ENCODE results near the gene LRRFIP1. TPM values are rescaled to one million over a fixed set of nuclear protein-coding genes. Genes with fewer than 3 reads are reported as not detected.
"Not testable (repeated sequence)": the region's sequence is repeated elsewhere in the genome, so short reads cannot be mapped to it uniquely, and the experiment has no call there.

Gene LRRFIP1
- total RNA-seq, 2 donors from 2014 or later: 175 to 225 TPM

GRCh38 chr2:237688541-237688940, 61.2 kb downstream of the LRRFIP1 start:
- peak overlapping the region; percentile 99 for H3K27ac Mint-ChIP-seq
- DNase-seq; ATAC-seq; H3K36me3 Mint-ChIP-seq (ENCODE audit: low read depth); H3K9me3 ChIP-seq (ENCODE audit: control insufficient read depth, low read length, poor library complexity, severe bottlenecking); H3K27me3 Mint-ChIP-seq: not testable (repeated sequence)
- peaks cover 49% of the 10 kb centered on the region for H3K4me1 Mint-ChIP-seq
- peak overlapping the region; percentile 58 for H3K4me3 Mint-ChIP-seq

- Mint-ChIP-seq H3K36me3 (ENCODE audit: low read depth) (peaks cover 8% of the 10 kb centered on the region), H3K27me3 (no peaks in the 10 kb centered on the region), H3K4me3 (peak overlapping the region; percentile 88), H3K4me1 (peaks cover 57% of the 10 kb centered on the region), H3K27ac (peak overlapping the region; percentile 99)
- ATAC-seq: no peak
- no peaks in the 10 kb centered on the region for H3K9me3 ChIP-seq (ENCODE audit: control insufficient read depth, low read length, poor library complexity, severe bottlenecking)
- DNase-seq: peak in 1 of 3 donors; percentile 28
Observed at GRCh38 chr2:237689336-237690131, 62.1 kb downstream of the LRRFIP1 start.

- no peaks in the 10 kb centered on the region for H3K27me3 Mint-ChIP-seq
- H3K27ac Mint-ChIP-seq: peak overlapping the region; percentile 99
- DNase-seq (peak in 1 of 3 donors; percentile 36), ATAC-seq (no peak)
- peaks cover 63% of the 10 kb centered on the region for H3K4me1 Mint-ChIP-seq
- H3K36me3 Mint-ChIP-seq (ENCODE audit: low read depth): peaks cover 8% of the 10 kb centered on the region
- peak overlapping the region; percentile 88 for H3K4me3 Mint-ChIP-seq
- H3K9me3 ChIP-seq (ENCODE audit: control insufficient read depth, low read length, poor library complexity, severe bottlenecking): no peaks in the 10 kb centered on the region
Observed at GRCh38 chr2:237691029-237691907, 63.9 kb downstream of the LRRFIP1 start.

- ATAC-seq: peak; percentile 68
- Mint-ChIP-seq H3K27ac (peak overlapping the region; percentile 99), H3K4me3 (peak overlapping the region; percentile 99), H3K4me1 (peaks cover 62% of the 10 kb centered on the region), H3K27me3 (no peaks in the 10 kb centered on the region), H3K36me3 (ENCODE audit: low read depth) (peaks cover 8% of the 10 kb centered on the region)
- no peaks in the 10 kb centered on the region for H3K9me3 ChIP-seq (ENCODE audit: control insufficient read depth, low read length, poor library complexity, severe bottlenecking)
- peak; percentile 93 to 99 (median 97) for DNase-seq
Observed at GRCh38 chr2:237691908-237692600, 64.7 kb downstream of the LRRFIP1 start.

DNA sequence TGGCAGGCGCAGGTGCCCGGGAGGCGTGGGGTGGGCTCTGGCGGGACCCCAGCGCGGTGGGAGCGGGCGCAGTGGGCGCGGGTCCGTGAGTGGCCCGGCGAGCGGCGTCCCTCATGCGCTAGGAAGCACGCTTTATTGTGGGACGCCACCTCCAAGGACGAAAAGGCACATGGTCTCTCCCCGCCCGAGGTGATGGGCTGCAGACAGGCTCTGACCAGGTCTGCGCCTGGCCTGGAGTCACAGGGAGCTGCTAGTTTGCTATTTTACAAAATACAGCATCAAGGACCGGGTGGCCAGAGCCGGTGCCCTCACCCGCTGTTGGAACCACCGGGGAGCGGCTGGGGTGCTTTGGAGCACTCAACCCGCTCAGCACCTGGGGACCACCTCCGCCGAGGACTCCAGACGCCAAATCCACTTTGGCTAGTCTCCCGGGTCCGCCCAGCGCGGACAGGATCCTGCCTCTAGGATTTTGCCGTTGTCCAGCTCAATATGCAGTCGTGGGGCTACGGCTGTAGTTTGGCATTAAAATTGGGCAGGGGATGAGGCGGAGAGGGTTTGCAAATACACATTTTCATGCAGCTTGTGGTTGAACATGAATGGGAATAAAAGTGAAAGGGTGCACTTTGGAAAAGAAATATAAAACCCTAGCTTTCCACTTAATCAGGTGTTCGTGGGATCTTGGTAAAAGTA, 65.4 kb downstream of the LRRFIP1 start:
- ATAC-seq (no peak), DNase-seq (no peak)
- H3K4me3 Mint-ChIP-seq: peak overlapping the region; percentile 99
- H3K9me3 ChIP-seq (ENCODE audit: control insufficient read depth, low read length, poor library complexity, severe bottlenecking): no peaks in the 10 kb centered on the region
- H3K27ac Mint-ChIP-seq: peak overlapping the region; percentile 99
- no peaks in the 10 kb centered on the region for H3K27me3 Mint-ChIP-seq
- peaks cover 8% of the 10 kb centered on the region for H3K36me3 Mint-ChIP-seq (ENCODE audit: low read depth)
- H3K4me1 Mint-ChIP-seq: peaks cover 66% of the 10 kb centered on the region

DNA sequence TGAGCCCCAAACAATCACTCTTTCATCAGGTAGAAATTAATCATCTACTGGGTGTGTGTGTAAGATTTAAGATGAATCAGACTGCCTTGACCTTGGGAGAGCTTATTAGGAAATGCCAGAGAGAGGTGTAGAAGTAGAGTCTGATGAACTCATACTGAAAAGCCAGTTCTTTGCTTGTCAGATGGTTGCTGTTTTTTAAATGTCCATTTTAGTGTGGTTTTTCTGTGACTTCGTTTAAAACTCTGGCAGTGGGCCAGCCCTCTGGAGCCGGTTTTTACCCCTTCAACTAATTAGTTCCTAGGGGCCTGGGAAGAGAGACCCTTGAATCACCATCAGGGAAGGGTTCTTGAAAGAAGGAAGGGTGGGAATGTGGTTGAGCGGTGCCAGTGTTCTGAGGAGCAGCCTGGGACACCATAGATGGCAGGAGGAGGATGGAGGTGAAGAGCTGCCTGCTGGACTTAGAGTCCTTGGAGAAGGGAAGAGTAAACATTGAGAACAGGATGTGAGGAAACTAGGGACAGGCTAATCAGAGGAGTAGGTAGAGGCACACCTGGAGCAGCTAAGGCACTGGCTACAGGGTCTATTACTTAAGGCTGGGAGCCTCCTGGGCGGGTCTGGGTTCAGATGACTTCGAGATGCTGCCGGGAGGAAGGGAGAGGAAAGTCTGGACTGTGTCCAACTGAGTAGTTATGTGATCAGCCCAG, 66.1 kb downstream of the LRRFIP1 start:
- DNase-seq (no peak), ATAC-seq (no peak)
- H3K4me3 Mint-ChIP-seq: peak overlapping the region; percentile 99
- H3K27me3 Mint-ChIP-seq: no peaks in the 10 kb centered on the region
- no peaks in the 10 kb centered on the region for H3K9me3 ChIP-seq (ENCODE audit: control insufficient read depth, low read length, poor library complexity, severe bottlenecking)
- H3K27ac Mint-ChIP-seq: peak overlapping the region; percentile 99
- peaks cover 71% of the 10 kb centered on the region for H3K4me1 Mint-ChIP-seq
- peaks cover 8% of the 10 kb centered on the region for H3K36me3 Mint-ChIP-seq (ENCODE audit: low read depth)

DNA sequence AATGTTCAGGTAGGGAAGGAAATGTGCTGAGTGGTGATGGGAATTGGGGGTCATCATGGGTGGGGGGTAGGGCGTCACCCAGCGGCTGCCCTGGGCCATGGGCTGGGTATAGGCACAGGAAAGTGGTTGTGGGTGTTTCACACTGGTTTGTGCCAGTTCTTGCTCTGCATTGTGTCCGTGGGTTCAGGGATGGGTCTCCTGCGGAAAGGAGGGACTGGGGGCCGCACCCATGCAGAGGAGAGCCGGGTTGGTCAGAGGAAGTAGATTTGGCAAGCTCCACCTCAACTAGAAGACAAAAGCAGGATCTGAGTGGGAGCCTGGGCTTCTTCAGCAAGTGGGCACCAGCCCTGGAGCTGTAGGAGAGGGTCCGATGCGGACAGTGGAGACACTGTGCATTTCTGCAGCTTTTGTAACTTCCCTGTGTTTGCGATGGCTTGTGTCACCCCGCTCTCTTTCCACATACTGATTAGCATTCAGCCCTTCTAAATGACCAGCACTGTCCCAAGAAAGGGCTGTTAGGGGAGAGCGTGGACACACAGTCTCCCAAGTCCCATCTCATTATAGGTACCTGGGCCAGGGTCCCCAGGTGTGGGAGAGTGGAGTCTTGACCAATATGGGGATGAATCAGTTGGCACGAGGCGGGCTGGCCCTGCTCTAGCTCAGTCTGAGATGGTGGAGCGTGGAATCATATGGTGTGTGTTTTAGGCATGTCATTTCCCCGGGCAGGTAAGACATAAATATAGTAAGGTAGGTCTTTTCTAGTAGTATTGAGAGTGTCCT, 67.2 kb downstream of the LRRFIP1 start:
- Mint-ChIP-seq H3K36me3 (ENCODE audit: low read depth) (peaks cover 8% of the 10 kb centered on the region), H3K27ac (peak overlapping the region; percentile 99), H3K4me3 (peak overlapping the region; percentile 99), H3K4me1 (peaks cover 66% of the 10 kb centered on the region), H3K27me3 (no peaks in the 10 kb centered on the region)
- DNase-seq (no peak), ATAC-seq (peak; percentile 4)
- H3K9me3 ChIP-seq (ENCODE audit: control insufficient read depth, low read length, poor library complexity, severe bottlenecking): no peaks in the 10 kb centered on the region

DNA sequence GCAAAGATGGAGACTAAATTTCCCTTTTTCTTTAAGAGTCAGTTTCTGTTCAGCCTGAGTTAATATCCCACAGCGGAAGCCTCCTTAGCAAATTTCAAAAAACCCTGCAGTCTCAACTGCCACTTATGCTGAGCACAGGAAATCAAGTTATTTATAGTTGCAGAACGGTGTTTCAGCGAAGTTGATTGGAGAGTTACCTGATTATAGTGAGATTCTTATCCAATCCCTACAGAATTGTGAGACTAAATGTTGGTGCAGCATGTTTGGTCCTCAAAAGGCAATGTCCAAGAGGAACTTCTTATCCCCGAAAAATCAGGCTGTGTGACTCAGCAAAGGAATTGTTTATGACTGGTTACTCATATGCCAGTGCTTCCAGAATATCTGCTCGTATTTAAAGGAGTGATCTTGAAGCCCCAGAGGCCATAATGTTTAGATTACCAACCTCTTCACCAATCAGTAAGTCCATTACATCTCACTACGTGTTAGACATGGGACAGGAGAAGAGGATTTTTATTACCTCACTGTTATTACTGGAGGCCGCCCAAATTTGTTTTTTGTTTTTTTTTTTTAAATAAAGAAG, 67.9 kb downstream of the LRRFIP1 start:
- peaks cover 65% of the 10 kb centered on the region for H3K4me1 Mint-ChIP-seq
- peak; percentile 30 for ATAC-seq
- H3K27ac Mint-ChIP-seq: peak overlapping the region; percentile 99
- peak overlapping the region; percentile 99 for H3K4me3 Mint-ChIP-seq
- peaks cover 8% of the 10 kb centered on the region for H3K36me3 Mint-ChIP-seq (ENCODE audit: low read depth)
- DNase-seq: no peak
- no peaks in the 10 kb centered on the region for H3K9me3 ChIP-seq (ENCODE audit: control insufficient read depth, low read length, poor library complexity, severe bottlenecking)
- no peaks in the 10 kb centered on the region for H3K27me3 Mint-ChIP-seq

- H3K9me3 ChIP-seq (ENCODE audit: control insufficient read depth, low read length, poor library complexity, severe bottlenecking): no peaks in the 10 kb centered on the region
- Mint-ChIP-seq H3K4me3 (peak overlapping the region; percentile 99), H3K27ac (peak overlapping the region; percentile 99), H3K4me1 (peaks cover 70% of the 10 kb centered on the region), H3K27me3 (no peaks in the 10 kb centered on the region), H3K36me3 (ENCODE audit: low read depth) (peaks cover 8% of the 10 kb centered on the region)
- ATAC-seq (no peak), DNase-seq (no peak)
Observed at GRCh38 chr2:237696461-237696860, 69.1 kb downstream of the LRRFIP1 start.

DNA sequence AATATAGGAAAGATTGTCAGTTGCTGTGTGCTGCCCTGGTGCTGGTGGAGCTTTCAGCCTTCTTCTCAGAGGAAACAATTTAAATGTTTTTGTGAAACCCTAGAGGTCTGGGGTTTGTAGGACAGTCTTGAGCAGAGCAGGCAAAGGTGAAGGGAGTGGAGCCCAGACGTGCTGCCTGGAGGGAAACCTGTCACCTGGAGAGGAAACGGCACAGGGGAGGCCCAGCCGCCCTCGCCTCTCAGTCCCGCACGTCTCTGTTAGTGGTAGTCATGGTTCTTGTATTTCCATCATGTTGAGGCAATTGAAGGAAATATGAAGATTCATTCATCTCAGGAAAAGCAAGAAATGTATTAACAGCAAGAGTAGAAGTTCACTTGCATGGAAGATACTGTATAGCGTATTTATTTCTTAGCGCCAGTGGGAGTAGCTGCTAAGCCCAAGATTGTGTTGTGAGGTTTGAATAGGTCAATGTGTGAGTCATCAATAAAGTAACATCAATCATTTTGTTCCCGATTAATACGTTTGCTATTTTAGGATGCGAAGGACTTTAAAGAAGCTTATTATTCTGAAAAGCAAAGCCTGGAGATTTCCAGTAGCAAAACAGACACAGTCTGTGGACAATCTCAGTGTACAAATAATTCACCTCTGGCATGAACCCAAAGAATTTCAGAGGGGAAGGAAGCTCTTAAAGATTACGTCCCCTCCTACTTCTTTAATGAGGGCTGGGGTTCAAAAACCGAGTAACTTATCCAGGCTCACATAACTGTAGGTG, 70.4 kb downstream of the LRRFIP1 start:
- Mint-ChIP-seq H3K27ac (peak overlapping the region; percentile 99), H3K4me3 (peak overlapping the region; percentile 99), H3K4me1 (peaks cover 82% of the 10 kb centered on the region), H3K36me3 (ENCODE audit: low read depth) (peaks cover 8% of the 10 kb centered on the region), H3K27me3 (no peaks in the 10 kb centered on the region)
- DNase-seq (no peak), ATAC-seq (no peak)
- H3K9me3 ChIP-seq (ENCODE audit: control insufficient read depth, low read length, poor library complexity, severe bottlenecking): no peaks in the 10 kb centered on the region

DNA sequence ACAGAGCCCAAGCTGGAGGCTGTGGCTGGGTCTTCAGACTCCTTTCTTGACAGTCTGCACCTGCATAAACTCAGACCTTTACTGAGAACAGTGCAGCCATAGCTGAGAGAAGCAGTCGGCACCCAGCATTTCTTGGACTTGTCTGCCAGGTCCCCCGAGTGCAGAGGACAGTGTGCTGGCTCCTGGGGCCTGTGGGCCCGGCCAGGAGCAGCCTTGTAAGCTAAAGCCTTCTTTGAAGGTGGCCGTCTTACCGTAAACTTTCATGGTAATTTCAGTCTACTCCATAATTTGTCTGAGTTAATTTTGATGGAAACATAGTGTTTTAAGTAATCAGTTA, 70.9 kb downstream of the LRRFIP1 start:
- no peak for ATAC-seq
- H3K9me3 ChIP-seq (ENCODE audit: control insufficient read depth, low read length, poor library complexity, severe bottlenecking): no peaks in the 10 kb centered on the region
- H3K4me1 Mint-ChIP-seq: peaks cover 83% of the 10 kb centered on the region
- H3K4me3 Mint-ChIP-seq: peak overlapping the region; percentile 99
- no peak for DNase-seq
- no peaks in the 10 kb centered on the region for H3K27me3 Mint-ChIP-seq
- H3K36me3 Mint-ChIP-seq (ENCODE audit: low read depth): peaks cover 5% of the 10 kb centered on the region
- H3K27ac Mint-ChIP-seq: peak overlapping the region; percentile 99

All from T-helper 17 cell (primary cell).